Neural cell (in vitro differentiated cells): ENCODE results near the gene ZNF407. TPM values are rescaled to one million over a fixed set of nuclear protein-coding genes. Genes with fewer than 3 reads are reported as not detected.

Source experiments
- H2AFZ ChIP-seq: fragments of 200-600, 300-800 bp; sonication (generic), shearing (Covaris generic); 2 replicates; pipeline ENCODE4 v1.6.0; 2014; ENCODE audit warnings: low read depth, mild to moderate bottlenecking, antibody characterized with exemption, low read length, moderate library complexity
- H3F3A ChIP-seq: fragments of 200-600 bp; shearing (Covaris generic); 2 replicates; pipeline ENCODE4 v1.6.1; 2016; ENCODE audit warnings: mild to moderate bottlenecking, moderate library complexity, mixed read lengths, antibody characterized with exemption, low read length; ENCODE audit not compliant: insufficient read depth, poor library complexity, severe bottlenecking
- H3K27ac ChIP-seq: fragments of 200-600, 300-800 bp; sonication (generic), shearing (Covaris generic); 2 replicates; pipeline ENCODE4 v1.5.1; 2014; ENCODE audit warnings: mild to moderate bottlenecking, low read length, moderate library complexity
- H3K27me3 ChIP-seq: fragments of 300-800, 200-600 bp; sonication (generic), shearing (Covaris generic); 2 replicates; pipeline ENCODE4 v1.6.0; 2014; ENCODE audit warnings: mild to moderate bottlenecking, low read depth, low read length, moderate library complexity; ENCODE audit not compliant: insufficient read depth
- H3K36me3 ChIP-seq: fragments of 300-800, 200-600 bp; sonication (generic), shearing (Covaris generic); 2 replicates; pipeline ENCODE4 v1.5.1; 2014; ENCODE audit warnings: mild to moderate bottlenecking, antibody characterized with exemption, low read length, moderate library complexity; ENCODE audit not compliant: insufficient read depth
- H3K4me2 ChIP-seq: fragments of 300-800, 200-600 bp; sonication (generic), shearing (Covaris generic); 2 replicates; pipeline ENCODE4 v1.6.0; 2014; ENCODE audit warnings: mild to moderate bottlenecking, low read length
- H3K4me3 ChIP-seq: fragments of 300-800, 200-600 bp; sonication (generic), shearing (Covaris generic); 2 replicates; pipeline ENCODE4 v1.5.1; 2014; ENCODE audit warnings: mild to moderate bottlenecking, low read length, moderate library complexity
- H3K79me2 ChIP-seq: fragments of 200-600 bp; shearing (Covaris generic); replicated peaks from 2 replicates; pipeline ENCODE4 v1.6.0; 2014; ENCODE audit warnings: mild to moderate bottlenecking, low read length, moderate library complexity; ENCODE audit not compliant: insufficient read depth
- H3K9ac ChIP-seq: fragments of 300-800, 200-600 bp; sonication (generic), shearing (Covaris generic); 2 replicates; pipeline ENCODE4 v1.6.1; 2016; ENCODE audit warnings: mild to moderate bottlenecking, low read length, mixed read lengths
- H3K9me2 ChIP-seq: fragments of 200-600 bp; shearing (Covaris generic); 2 replicates; pipeline ENCODE4 v1.6.1; 2016; ENCODE audit warnings: mild to moderate bottlenecking, low read length, mixed read lengths; ENCODE audit not compliant: insufficient read depth
- H3K9me3 ChIP-seq: fragments of 200-600, 300-800 bp; sonication (generic), shearing (Covaris generic); 2 replicates; pipeline ENCODE4 v1.6.1; 2016; ENCODE audit warnings: mild to moderate bottlenecking, mixed run types, low read length, moderate library complexity, mixed read lengths
- H4K20me1 ChIP-seq: fragments of 200-600 bp; shearing (Covaris generic); 2 replicates; pipeline ENCODE4 v1.6.1; 2016; ENCODE audit warnings: mild to moderate bottlenecking, mixed run types; ENCODE audit not compliant: insufficient read depth
- EP300 ChIP-seq: fragments of 450-650 bp; conservative IDR thresholded peaks from 2 replicates; pipeline ENCODE4 v1.6.1; 2014; ENCODE audit warnings: antibody characterized with exemption, mild to moderate bottlenecking, moderate library complexity; ENCODE audit not compliant: poor library complexity, severe bottlenecking
- EZH2 ChIP-seq: fragments of 200-600, 300-800 bp; shearing (Covaris generic), sonication (generic); IDR thresholded peaks from 2 replicates; pipeline ENCODE4 v1.6.1; 2014; ENCODE audit warnings: antibody characterized with exemption, low read length, borderline replicate concordance, mild to moderate bottlenecking; ENCODE audit not compliant: insufficient read depth, poor library complexity, severe bottlenecking
- MXI1 ChIP-seq: fragments of 450-650 bp; conservative IDR thresholded peaks from 2 replicates; pipeline ENCODE4 v1.6.1; 2014; ENCODE audit warnings: antibody characterized with exemption, mild to moderate bottlenecking; ENCODE audit not compliant: poor library complexity, severe bottlenecking
- POLR2AphosphoS5 ChIP-seq: IDR thresholded peaks from 2 replicates; pipeline ENCODE4 v1.6.1; 2012
- RAD21 ChIP-seq: fragments of 450-650 bp; conservative IDR thresholded peaks from 2 replicates; pipeline ENCODE4 v1.6.1; 2014; ENCODE audit warnings: antibody characterized with exemption, mild to moderate bottlenecking, moderate library complexity
- SMC3 ChIP-seq: fragments of 450-650 bp; conservative IDR thresholded peaks from 2 replicates; pipeline ENCODE4 v1.6.1; 2014; ENCODE audit warnings: antibody characterized with exemption, mild to moderate bottlenecking, moderate library complexity; ENCODE audit not compliant: poor library complexity
- TAF1 ChIP-seq: IDR thresholded peaks from 2 replicates; pipeline ENCODE4 v1.6.1; 2012; ENCODE audit warnings: low read depth
- polyA plus RNA-seq: library from polyadenylated mRNA; depleted of rRNA; stranded (reverse); fragments of >200 nt; gene quantifications from 2 replicates; pipeline ENCODE4 v1.2.3, GENCODE V29; 2014
- TF ChIP-seq, protein P1 (sequence below): fragments of 450-650 bp; IDR thresholded peaks from 2 replicates; pipeline ENCODE4 v1.5.1; 2014; ENCODE audit warnings: antibody characterized with exemption, mild to moderate bottlenecking, moderate library complexity; ENCODE audit not compliant: poor library complexity, severe bottlenecking
- TF ChIP-seq, protein P2 (sequence below): IDR thresholded peaks from 2 replicates; pipeline ENCODE4 v1.6.1; 2012; ENCODE audit warnings: borderline replicate concordance

The ZNF407 gene
- polyA plus RNA-seq, 1 donor from 2014 or later, result 2.9 TPM

DNA sequence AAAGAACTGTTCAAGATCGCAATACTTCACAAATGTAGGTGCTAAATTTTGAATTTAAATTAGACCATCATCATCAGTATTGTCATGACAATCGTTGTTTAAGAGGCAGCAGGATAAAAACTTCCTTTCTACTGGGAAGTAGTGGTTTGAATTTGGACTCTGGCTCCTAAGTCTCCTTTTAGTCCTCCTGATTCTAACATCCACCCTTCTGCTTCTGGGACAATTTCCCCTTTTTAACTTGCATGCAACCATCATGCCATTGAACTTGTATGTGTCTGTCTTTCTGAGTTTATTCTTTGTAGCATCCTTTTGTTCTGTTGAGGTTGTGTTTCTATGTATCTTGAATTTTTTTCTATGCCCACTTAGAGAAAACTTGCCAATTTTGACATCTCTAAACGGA lies 361.5 kb downstream of the ZNF407 start:
- Histone ChIP-seq H3K4me2 (no peak overlapping the region), H3K9me2 (no peaks in the 10 kb centered on the region), H3K4me3 (no peak overlapping the region), H3K9ac (no peak overlapping the region), H3K36me3 (no peaks in the 10 kb centered on the region), H2AFZ (no peak overlapping the region), H3K79me2 (no peaks in the 10 kb centered on the region), H3K27me3 (no peaks in the 10 kb centered on the region), H3K27ac (no peak overlapping the region), H4K20me1 (no peaks in the 10 kb centered on the region), H3F3A (no peaks in the 10 kb centered on the region), H3K9me3 (no peaks in the 10 kb centered on the region)
- no peak for TF ChIP-seq TAF1

DNA sequence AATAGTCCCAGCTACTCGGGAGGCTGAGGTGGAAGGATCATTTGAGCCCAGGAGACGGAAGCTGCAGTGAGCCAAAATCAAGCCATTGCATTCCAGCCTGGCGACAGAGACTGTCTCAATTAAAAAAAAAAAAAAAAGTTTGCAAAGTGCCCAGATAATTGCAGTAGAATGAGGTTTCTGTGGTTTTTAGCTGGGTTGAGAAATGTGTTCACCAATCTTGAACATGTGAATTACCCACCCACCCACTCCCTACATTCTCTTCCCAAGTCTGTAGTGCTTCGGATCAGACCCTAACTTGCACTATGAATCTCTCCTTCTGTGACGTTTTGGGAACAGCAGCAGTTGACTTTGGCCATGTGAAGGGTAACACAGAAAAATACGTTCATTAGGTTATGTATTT lies 363.9 kb downstream of the ZNF407 start:
- H3K4me3 ChIP-seq, result no peak overlapping the region
- no peaks in the 10 kb centered on the region for H3F3A ChIP-seq
- TF ChIP-seq, protein P1, sequence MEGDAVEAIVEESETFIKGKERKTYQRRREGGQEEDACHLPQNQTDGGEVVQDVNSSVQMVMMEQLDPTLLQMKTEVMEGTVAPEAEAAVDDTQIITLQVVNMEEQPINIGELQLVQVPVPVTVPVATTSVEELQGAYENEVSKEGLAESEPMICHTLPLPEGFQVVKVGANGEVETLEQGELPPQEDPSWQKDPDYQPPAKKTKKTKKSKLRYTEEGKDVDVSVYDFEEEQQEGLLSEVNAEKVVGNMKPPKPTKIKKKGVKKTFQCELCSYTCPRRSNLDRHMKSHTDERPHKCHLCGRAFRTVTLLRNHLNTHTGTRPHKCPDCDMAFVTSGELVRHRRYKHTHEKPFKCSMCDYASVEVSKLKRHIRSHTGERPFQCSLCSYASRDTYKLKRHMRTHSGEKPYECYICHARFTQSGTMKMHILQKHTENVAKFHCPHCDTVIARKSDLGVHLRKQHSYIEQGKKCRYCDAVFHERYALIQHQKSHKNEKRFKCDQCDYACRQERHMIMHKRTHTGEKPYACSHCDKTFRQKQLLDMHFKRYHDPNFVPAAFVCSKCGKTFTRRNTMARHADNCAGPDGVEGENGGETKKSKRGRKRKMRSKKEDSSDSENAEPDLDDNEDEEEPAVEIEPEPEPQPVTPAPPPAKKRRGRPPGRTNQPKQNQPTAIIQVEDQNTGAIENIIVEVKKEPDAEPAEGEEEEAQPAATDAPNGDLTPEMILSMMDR, result no peak
- TF ChIP-seq MXI1, result no peak
- TF ChIP-seq, protein P2, sequence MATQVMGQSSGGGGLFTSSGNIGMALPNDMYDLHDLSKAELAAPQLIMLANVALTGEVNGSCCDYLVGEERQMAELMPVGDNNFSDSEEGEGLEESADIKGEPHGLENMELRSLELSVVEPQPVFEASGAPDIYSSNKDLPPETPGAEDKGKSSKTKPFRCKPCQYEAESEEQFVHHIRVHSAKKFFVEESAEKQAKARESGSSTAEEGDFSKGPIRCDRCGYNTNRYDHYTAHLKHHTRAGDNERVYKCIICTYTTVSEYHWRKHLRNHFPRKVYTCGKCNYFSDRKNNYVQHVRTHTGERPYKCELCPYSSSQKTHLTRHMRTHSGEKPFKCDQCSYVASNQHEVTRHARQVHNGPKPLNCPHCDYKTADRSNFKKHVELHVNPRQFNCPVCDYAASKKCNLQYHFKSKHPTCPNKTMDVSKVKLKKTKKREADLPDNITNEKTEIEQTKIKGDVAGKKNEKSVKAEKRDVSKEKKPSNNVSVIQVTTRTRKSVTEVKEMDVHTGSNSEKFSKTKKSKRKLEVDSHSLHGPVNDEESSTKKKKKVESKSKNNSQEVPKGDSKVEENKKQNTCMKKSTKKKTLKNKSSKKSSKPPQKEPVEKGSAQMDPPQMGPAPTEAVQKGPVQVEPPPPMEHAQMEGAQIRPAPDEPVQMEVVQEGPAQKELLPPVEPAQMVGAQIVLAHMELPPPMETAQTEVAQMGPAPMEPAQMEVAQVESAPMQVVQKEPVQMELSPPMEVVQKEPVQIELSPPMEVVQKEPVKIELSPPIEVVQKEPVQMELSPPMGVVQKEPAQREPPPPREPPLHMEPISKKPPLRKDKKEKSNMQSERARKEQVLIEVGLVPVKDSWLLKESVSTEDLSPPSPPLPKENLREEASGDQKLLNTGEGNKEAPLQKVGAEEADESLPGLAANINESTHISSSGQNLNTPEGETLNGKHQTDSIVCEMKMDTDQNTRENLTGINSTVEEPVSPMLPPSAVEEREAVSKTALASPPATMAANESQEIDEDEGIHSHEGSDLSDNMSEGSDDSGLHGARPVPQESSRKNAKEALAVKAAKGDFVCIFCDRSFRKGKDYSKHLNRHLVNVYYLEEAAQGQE, result no peak
- TF ChIP-seq SMC3, result no peak
- TF ChIP-seq EP300, result no peak
- no peak for TF ChIP-seq EZH2
- no peak for TF ChIP-seq POLR2AphosphoS5
- no peak for TF ChIP-seq RAD21
- TF ChIP-seq TAF1, result no peak
- no peak overlapping the region for H3K9ac ChIP-seq
- no peak overlapping the region for H2AFZ ChIP-seq
- no peaks in the 10 kb centered on the region for H3K79me2 ChIP-seq
- H3K9me3 ChIP-seq, result no peaks in the 10 kb centered on the region
- no peak overlapping the region for H3K4me2 ChIP-seq
- H3K9me2 ChIP-seq, result no peaks in the 10 kb centered on the region
- H3K27me3 ChIP-seq, result no peaks in the 10 kb centered on the region
- no peaks in the 10 kb centered on the region for H4K20me1 ChIP-seq
- no peak overlapping the region for H3K27ac ChIP-seq
- no peaks in the 10 kb centered on the region for H3K36me3 ChIP-seq
